ENCODE measurements around the gene ARHGEF40. TPM values are rescaled to one million over a fixed set of nuclear protein-coding genes. Genes with fewer than 3 reads are reported as not detected.
A peak's percentile ranks its signal among the peaks of the same experiment; 100 is the strongest.

The ARHGEF40 gene
- total and polyA plus RNA-seq, 4 experiments from 2014 or later, result 0.42 to 0.66 (median 0.51) TPM

DNA sequence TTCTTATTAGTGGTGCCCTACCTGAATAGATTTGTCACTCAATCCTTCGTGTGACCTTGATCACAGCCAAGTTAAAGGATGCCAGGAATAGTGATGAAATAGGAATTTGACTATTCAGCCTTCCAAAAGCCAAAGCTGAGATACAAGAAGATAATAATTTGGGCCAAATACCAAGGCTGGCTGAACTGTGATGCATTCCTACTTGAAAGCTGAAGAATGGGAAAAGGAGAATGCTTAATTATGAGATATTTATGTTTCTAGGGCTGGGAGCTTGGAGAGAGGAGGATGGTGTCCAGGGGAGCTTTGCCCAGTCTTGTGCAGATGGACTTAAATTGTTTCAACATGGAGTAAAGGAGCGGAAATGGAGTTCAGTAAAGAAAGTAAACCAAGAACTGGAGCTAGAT, 22.7 kb upstream of the ARHGEF40 start:
- Histone ChIP-seq H3K27me3 (ENCODE audit: insufficient read depth, low read length) (peaks cover 3% of the 10 kb centered on the region), H3K4me1 (ENCODE audit: insufficient read depth, low read length) (peaks cover 18% of the 10 kb centered on the region), H3K9me3 (ENCODE audit: control insufficient read depth in 1 of 2, low read length in 2 of 2) (no peaks in the 10 kb centered on the region), H3K27ac (ENCODE audit: low read depth, low read length) (no peak overlapping the region), H3K36me3 (ENCODE audit: insufficient read depth, low read length) (no peaks in the 10 kb centered on the region), H3K4me3 (ENCODE audit: low read length in 2 of 2) (no peak overlapping the region)
- CTCF ChIA-PET (ENCODE audit: partially characterized antibody), result interaction anchor here (0.6 to 3.9 kb wide), 8 partner anchors 14 to 231 kb away, joined by 3 to 36 read pairs (median 6); no protein-coding TSS in a partner anchor
- intact Hi-C loops (cut with micrococcal nuclease), result no loop called here
- peaks cover 0 to 8% of the 10 kb centered on the region in 2 donors for H3K27me3 Mint-ChIP-seq
- H3K27ac Mint-ChIP-seq, result no peak overlapping the region
- peaks cover 11 to 28% (median 18%) of the 10 kb centered on the region in 4 donors for H3K4me1 Mint-ChIP-seq
- H3K4me3 Mint-ChIP-seq, result no peak overlapping the region
- H3K36me3 Mint-ChIP-seq, result no peaks in the 10 kb centered on the region
- no peak for DNase-seq
- no peaks in the 10 kb centered on the region for H3K9me3 Mint-ChIP-seq
- POLR2A ChIA-PET (ENCODE audit: partially characterized antibody), result interaction anchor here (0.9 kb wide), 1 partner anchor 57 kb away, joined by 4 read pairs; no protein-coding TSS in a partner anchor

DNA sequence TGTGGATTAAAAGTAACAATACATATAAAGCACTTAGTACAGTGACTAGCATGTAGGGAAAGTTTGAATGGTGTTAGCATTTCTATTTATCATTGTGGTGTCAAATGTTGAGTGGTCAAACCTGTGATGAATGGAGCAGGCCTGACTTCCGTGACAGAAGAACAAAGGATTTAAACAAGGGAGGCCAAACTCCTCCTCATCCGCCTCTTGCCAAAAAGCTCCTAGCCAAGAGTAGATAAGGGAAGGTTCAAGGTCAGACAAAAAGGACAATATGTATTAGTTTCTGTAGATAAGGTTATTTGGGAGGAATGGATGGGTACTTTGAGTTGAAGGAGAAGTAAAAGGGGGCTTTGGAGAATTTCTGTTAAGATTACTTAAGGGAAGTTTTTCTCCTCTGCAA, 21.5 kb upstream of the ARHGEF40 start:
- no peak overlapping the region for H3K4me3 ChIP-seq (ENCODE audit: low read length in 2 of 2)
- H3K4me1 Mint-ChIP-seq, result peaks cover 8 to 17% (median 12%) of the 10 kb centered on the region in 4 donors
- DNase-seq, result no peak
- intact Hi-C loops (cut with micrococcal nuclease), result no loop called here
- no peaks in the 10 kb centered on the region for H3K9me3 ChIP-seq (ENCODE audit: control insufficient read depth in 1 of 2, low read length in 2 of 2)
- no peaks in the 10 kb centered on the region for H3K36me3 Mint-ChIP-seq
- peaks cover 14% of the 10 kb centered on the region for H3K4me1 ChIP-seq (ENCODE audit: insufficient read depth, low read length)
- no peak overlapping the region for H3K4me3 Mint-ChIP-seq
- peaks cover 3% of the 10 kb centered on the region for H3K27me3 ChIP-seq (ENCODE audit: insufficient read depth, low read length)
- peaks cover 3 to 8% of the 10 kb centered on the region in 2 donors for H3K27me3 Mint-ChIP-seq
- H3K27ac Mint-ChIP-seq, result no peak overlapping the region
- CTCF ChIA-PET (ENCODE audit: partially characterized antibody), result interaction anchor here (1.1 to 3.9 kb wide), 4 partner anchors 12 to 56 kb away, joined by 3 to 36 read pairs (median 8); no protein-coding TSS in a partner anchor
- H3K36me3 ChIP-seq (ENCODE audit: insufficient read depth, low read length), result no peaks in the 10 kb centered on the region
- H3K27ac ChIP-seq (ENCODE audit: low read depth, low read length), result no peak overlapping the region
- H3K9me3 Mint-ChIP-seq, result no peaks in the 10 kb centered on the region
- POLR2A ChIA-PET (ENCODE audit: partially characterized antibody), result interaction anchor here (0.9 kb wide), 1 partner anchor 56 kb away, joined by 4 read pairs; no protein-coding TSS in a partner anchor

DNA sequence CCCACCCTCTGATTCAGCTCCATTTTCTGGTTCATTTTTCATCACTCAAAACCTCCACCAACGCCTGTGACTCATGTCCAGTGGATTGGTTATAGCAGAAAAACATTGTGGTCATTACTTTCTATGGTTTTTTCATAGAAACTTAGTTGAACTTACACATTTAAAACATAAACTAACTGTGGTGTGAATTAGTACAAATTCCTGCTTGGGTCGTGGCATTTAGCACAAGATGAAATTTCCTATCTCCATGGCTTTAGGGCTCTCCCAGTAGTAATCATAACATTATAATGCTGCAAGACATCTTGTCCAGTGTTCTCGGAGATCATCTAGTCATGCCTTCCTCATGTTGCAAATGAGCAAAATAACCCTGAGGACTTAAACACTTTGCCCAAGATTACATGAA, 20.8 kb upstream of the ARHGEF40 start:
- no peak overlapping the region for H3K4me3 ChIP-seq (ENCODE audit: low read length in 2 of 2)
- no peak overlapping the region for H3K27ac ChIP-seq (ENCODE audit: low read depth, low read length)
- peaks cover 3% of the 10 kb centered on the region for H3K27me3 ChIP-seq (ENCODE audit: insufficient read depth, low read length)
- H3K9me3 Mint-ChIP-seq, result no peaks in the 10 kb centered on the region
- intact Hi-C loops (cut with micrococcal nuclease), result no loop called here
- H3K9me3 ChIP-seq (ENCODE audit: control insufficient read depth in 1 of 2, low read length in 2 of 2), result no peaks in the 10 kb centered on the region
- ChIA-PET POLR2A (ENCODE audit: partially characterized antibody) (no interaction called here), CTCF (ENCODE audit: partially characterized antibody) (interaction anchor here (1.9 to 3.9 kb wide), 2 partner anchors 34 kb away, joined by 11 to 36 read pairs; no protein-coding TSS in a partner anchor)
- H3K36me3 ChIP-seq (ENCODE audit: insufficient read depth, low read length), result no peaks in the 10 kb centered on the region
- no peaks in the 10 kb centered on the region for H3K36me3 Mint-ChIP-seq
- DNase-seq, result no peak
- H3K27me3 Mint-ChIP-seq, result peaks cover 3 to 8% of the 10 kb centered on the region in 2 donors
- no peak overlapping the region for H3K27ac Mint-ChIP-seq
- no peak overlapping the region for H3K4me3 Mint-ChIP-seq
- peaks cover 6 to 14% (median 9%) of the 10 kb centered on the region in 4 donors for H3K4me1 Mint-ChIP-seq
- peaks cover 8% of the 10 kb centered on the region for H3K4me1 ChIP-seq (ENCODE audit: insufficient read depth, low read length)

DNA sequence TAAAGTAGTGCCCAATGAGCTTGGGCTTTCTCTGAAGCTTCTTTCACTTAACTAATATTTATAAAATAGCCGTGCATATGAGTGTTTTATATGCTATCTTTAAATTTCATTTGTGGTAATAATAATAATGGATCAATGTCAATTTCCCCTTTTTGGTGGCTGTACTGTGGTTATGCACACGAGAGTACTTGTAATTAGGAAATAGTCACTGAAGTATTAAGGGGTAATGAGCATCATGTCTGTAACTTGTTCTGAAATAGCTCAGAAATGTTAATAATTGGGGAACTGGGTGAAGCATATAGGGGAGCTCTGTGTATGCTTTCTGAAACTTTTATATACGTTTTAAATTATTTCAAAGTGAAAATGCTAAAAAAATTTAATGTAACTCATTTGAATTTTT, 19.5 kb upstream of the ARHGEF40 start:
- no peaks in the 10 kb centered on the region for H3K36me3 ChIP-seq (ENCODE audit: insufficient read depth, low read length)
- ChIA-PET POLR2A (ENCODE audit: partially characterized antibody) (interaction anchor here (1.2 kb wide), 1 partner anchor 36 kb away, joined by 3 read pairs; no protein-coding TSS in a partner anchor), CTCF (ENCODE audit: partially characterized antibody) (interaction anchor here (1.3 to 1.9 kb wide), 3 partner anchors 10 to 41 kb away, joined by 3 to 11 read pairs (median 4); no protein-coding TSS in a partner anchor)
- H3K27me3 ChIP-seq (ENCODE audit: insufficient read depth, low read length), result peaks cover 3% of the 10 kb centered on the region
- peaks cover 0 to 4% (median under 1%) of the 10 kb centered on the region in 4 donors for H3K4me1 Mint-ChIP-seq
- H3K27ac Mint-ChIP-seq, result no peak overlapping the region
- DNase-seq, result no peak
- no peak overlapping the region for H3K27ac ChIP-seq (ENCODE audit: low read depth, low read length)
- H3K27me3 Mint-ChIP-seq, result peaks cover 3 to 8% of the 10 kb centered on the region in 2 donors
- no peaks in the 10 kb centered on the region for H3K9me3 Mint-ChIP-seq
- H3K4me1 ChIP-seq (ENCODE audit: insufficient read depth, low read length), result no peaks in the 10 kb centered on the region
- H3K36me3 Mint-ChIP-seq, result no peaks in the 10 kb centered on the region
- no peaks in the 10 kb centered on the region for H3K9me3 ChIP-seq (ENCODE audit: control insufficient read depth in 1 of 2, low read length in 2 of 2)
- H3K4me3 Mint-ChIP-seq, result no peak overlapping the region
- intact Hi-C loops (cut with micrococcal nuclease), result no loop called here
- no peak overlapping the region for H3K4me3 ChIP-seq (ENCODE audit: low read length in 2 of 2)

DNA sequence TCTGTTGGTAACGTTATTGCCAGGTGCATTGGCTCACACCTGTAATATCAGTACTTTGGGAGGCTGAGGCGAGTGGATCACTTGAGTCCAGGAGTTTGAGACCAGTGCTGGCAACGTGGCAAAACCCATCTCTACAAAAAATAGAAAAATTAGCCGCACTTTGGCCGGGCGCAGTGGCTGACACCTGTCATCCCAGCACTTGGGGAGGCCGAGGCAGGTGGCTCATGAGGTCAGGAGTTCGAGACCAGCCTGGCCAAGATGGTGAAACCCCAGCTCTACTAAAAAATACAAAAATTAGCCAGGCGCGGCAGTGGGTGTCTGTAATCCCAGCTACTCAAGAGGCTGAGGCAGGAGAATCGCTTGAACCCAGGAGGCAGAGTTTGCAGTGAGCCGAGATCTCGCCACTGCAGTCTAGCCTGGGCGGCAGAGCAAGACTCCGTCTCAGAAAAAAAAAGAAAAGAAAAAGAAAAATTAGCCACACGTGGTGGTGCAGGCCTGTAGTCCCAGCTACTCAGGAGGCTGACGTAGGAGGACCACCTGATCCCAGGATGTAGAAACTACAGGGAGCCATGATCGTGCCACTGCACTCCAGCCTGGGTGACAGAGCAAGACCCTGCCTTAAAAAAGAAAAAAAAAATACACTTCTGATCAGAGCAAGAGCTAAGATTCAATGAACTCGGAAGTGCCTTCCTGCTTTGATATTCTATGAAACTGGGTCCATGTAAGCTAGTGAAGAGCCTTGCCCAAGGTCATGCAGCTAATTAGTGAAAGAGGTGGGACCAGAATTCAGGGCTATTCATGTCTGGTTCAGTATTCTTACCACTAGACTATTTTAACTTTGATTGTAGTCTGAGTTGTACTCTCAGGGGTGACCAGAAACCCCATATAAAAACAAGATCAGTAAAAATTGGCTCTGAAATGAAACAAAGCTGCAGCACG, 16.7 kb upstream of the ARHGEF40 start:
- Mint-ChIP-seq H3K36me3 (no peaks in the 10 kb centered on the region), H3K27ac (peak overlapping the region in 1 of 7 donors; percentile 8)

DNA sequence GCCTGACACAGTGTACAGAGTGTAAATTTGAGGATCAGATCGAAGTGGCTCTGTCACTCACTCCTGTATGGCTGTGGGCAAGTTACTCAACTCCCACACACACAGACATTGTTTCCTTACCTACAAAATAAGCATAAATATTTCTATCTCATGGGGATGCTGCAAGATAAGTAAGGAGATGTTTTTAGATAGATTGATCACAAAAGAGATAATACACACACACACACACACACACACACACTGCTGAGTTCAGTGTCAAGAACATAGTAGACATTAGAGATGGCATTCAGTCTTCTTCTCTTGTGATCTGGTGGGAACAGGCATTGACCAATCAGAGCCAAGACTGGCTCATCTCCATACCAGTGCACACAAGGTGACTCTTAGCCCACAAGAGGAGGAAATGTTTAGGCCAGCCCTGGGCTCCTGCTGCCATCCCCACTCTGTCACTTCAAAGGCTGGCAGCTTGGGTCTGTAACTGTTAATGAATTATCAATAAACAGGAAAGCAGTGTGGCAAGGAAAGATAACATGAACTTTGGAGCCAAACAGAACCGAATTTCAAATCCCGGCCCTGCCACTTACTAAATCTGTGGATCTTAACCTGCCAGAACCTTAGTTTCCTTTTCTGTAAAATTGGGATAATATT, 15.9 kb upstream of the ARHGEF40 start:
- Mint-ChIP-seq H3K4me1 (peaks cover 0 to 4% (median under 1%) of the 10 kb centered on the region in 4 donors), H3K27ac (peak overlapping the region in 1 of 7 donors; percentile 8), H3K4me3 (no peak overlapping the region), H3K27me3 (peaks cover 3 to 9% of the 10 kb centered on the region in 2 donors), H3K36me3 (no peaks in the 10 kb centered on the region), H3K9me3 (no peaks in the 10 kb centered on the region)
- Histone ChIP-seq H3K4me1 (ENCODE audit: insufficient read depth, low read length) (no peaks in the 10 kb centered on the region), H3K27me3 (ENCODE audit: insufficient read depth, low read length) (no peaks in the 10 kb centered on the region), H3K4me3 (ENCODE audit: low read length in 2 of 2) (no peak overlapping the region), H3K27ac (ENCODE audit: low read depth, low read length) (no peak overlapping the region), H3K36me3 (ENCODE audit: insufficient read depth, low read length) (no peaks in the 10 kb centered on the region), H3K9me3 (ENCODE audit: control insufficient read depth in 1 of 2, low read length in 2 of 2) (no peaks in the 10 kb centered on the region)
- ChIA-PET POLR2A (ENCODE audit: partially characterized antibody) (no interaction called here), CTCF (ENCODE audit: partially characterized antibody) (interaction anchor here (1.3 kb wide), 1 partner anchor 39 kb away, joined by 7 read pairs; no protein-coding TSS in a partner anchor)
- DNase-seq, result no peak
- intact Hi-C loops (cut with micrococcal nuclease), result no loop called here

More for the DNA sequence above, 16.7 kb upstream of the ARHGEF40 start:
- Mint-ChIP-seq H3K9me3 (no peaks in the 10 kb centered on the region), H3K27me3 (peaks cover 3 to 12% of the 10 kb centered on the region in 2 donors), H3K4me3 (no peak overlapping the region), H3K4me1 (peaks cover 0 to 4% (median under 1%) of the 10 kb centered on the region in 4 donors)
- intact Hi-C loops (cut with micrococcal nuclease), result no loop called here
- DNase-seq, result no peak
- Histone ChIP-seq H3K36me3 (ENCODE audit: insufficient read depth, low read length) (no peaks in the 10 kb centered on the region), H3K9me3 (ENCODE audit: control insufficient read depth in 1 of 2, low read length in 2 of 2) (no peaks in the 10 kb centered on the region), H3K4me3 (ENCODE audit: low read length in 2 of 2) (no peak overlapping the region), H3K27me3 (ENCODE audit: insufficient read depth, low read length) (no peaks in the 10 kb centered on the region), H3K4me1 (ENCODE audit: insufficient read depth, low read length) (no peaks in the 10 kb centered on the region), H3K27ac (ENCODE audit: low read depth, low read length) (no peak overlapping the region)
- ChIA-PET POLR2A (ENCODE audit: partially characterized antibody) (no interaction called here), CTCF (ENCODE audit: partially characterized antibody) (interaction anchor here (1.3 kb wide), 1 partner anchor 39 kb away, joined by 7 read pairs; no protein-coding TSS in a partner anchor)

DNA sequence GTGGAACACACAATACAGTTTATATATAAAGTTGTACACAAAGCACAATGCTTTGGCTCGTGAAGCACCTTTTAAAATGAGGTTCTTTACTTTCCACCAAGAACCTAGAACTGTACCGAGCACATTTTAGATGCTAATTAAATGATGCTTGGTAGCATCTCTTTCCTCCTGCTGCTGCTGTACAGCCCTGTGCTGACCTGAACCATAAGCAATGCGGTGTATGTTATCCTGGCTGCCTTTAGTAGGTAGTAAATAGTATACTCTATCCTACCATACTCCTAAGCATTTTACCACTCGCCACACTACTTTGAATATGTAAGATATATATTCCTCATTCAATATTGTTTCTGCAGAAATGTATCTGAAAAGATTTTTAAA, 15.3 kb upstream of the ARHGEF40 start:
- Histone ChIP-seq H3K27ac (ENCODE audit: low read depth, low read length) (no peak overlapping the region), H3K36me3 (ENCODE audit: insufficient read depth, low read length) (no peaks in the 10 kb centered on the region), H3K27me3 (ENCODE audit: insufficient read depth, low read length) (no peaks in the 10 kb centered on the region), H3K4me3 (ENCODE audit: low read length in 2 of 2) (no peak overlapping the region), H3K9me3 (ENCODE audit: control insufficient read depth in 1 of 2, low read length in 2 of 2) (no peaks in the 10 kb centered on the region), H3K4me1 (ENCODE audit: insufficient read depth, low read length) (no peaks in the 10 kb centered on the region)
- peaks cover 0 to 4% (median under 1%) of the 10 kb centered on the region in 4 donors for H3K4me1 Mint-ChIP-seq
- H3K36me3 Mint-ChIP-seq, result no peaks in the 10 kb centered on the region
- ChIA-PET POLR2A (ENCODE audit: partially characterized antibody) (no interaction called here), CTCF (ENCODE audit: partially characterized antibody) (no interaction called here)
- H3K9me3 Mint-ChIP-seq, result no peaks in the 10 kb centered on the region
- intact Hi-C loops (cut with micrococcal nuclease), result no loop called here
- no peak overlapping the region for H3K4me3 Mint-ChIP-seq
- no peak overlapping the region for H3K27ac Mint-ChIP-seq
- peaks cover 3 to 7% of the 10 kb centered on the region in 2 donors for H3K27me3 Mint-ChIP-seq
- no peak for DNase-seq

Measured in CD4-positive, alpha-beta memory T cell (primary cell).